GM12878 (cell line): ENCODE data around the gene DRICH1. TPM values are rescaled to one million over a fixed set of nuclear protein-coding genes. Genes with fewer than 3 reads are reported as not detected.

Source experiments
- ATAC-seq: fragments of 200-7000 bp; cut with Tn5 transposase; 3 replicates; pipeline ENCODE4 v1.9.1; 2020; ENCODE audit warnings: mild to moderate bottlenecking, moderate library complexity
- BruUV-seq: library from RNA; stranded (reverse); fragments of 400-500 nt; replicated peaks from 2 replicates; lab custom pipeline; 2021; lab: Mats Ljungman, UMichigan
- CTCF ChIA-PET: fragments of 300-600 bp; sonication (Branson Sonifier 250); formaldehyde crosslinking; extraction: SDS; loops from one replicate; lab custom pipeline; 2021; ENCODE audit warnings: inconsistent platforms; lab: Yijun Ruan, JAX
- POLR2A ChIA-PET: fragments of 350-600 bp; formaldehyde crosslinking; extraction: SDS; loops from one replicate; lab custom pipeline; 2021; ENCODE audit warnings: inconsistent platforms; lab: Charles Lee
- RAD21 ChIA-PET: fragments of 300-600 bp; sonication (Branson Sonifier 250); formaldehyde crosslinking; loops from one replicate; lab custom pipeline; 2023; ENCODE audit warnings: antibody characterized with exemption; ENCODE audit not compliant: unreplicated experiment; lab: Charles Lee
- SMC1A ChIA-PET: fragments of 300-600 bp; sonication (Branson Sonifier 250); formaldehyde crosslinking; loops from one replicate; lab custom pipeline; 2023; ENCODE audit not compliant: unreplicated experiment, uncharacterized antibody; lab: Charles Lee
- DNase-seq: peaks from one replicate; pipeline ENCODE4 v3.0.0-alpha.2; 2011; ENCODE audit warnings: low read depth, low spot score
- FAIRE-seq: peaks from 3 replicates; lab custom pipeline; 2011; peaks lifted over from hg19 to GRCh38; lab: Jason Lieb, UNC
- H2AFZ ChIP-seq: 2 replicates; pipeline ENCODE4 v1.6.0; 2011; ENCODE audit warnings: low read depth, low read length, control low read depth; ENCODE audit not compliant: control insufficient read depth
- H3K27ac ChIP-seq: 2 replicates; pipeline ENCODE4 v1.5.1; 2011; ENCODE audit warnings: control low read depth; ENCODE audit not compliant: control insufficient read depth, insufficient read depth
- H3K27me3 ChIP-seq, 2 experiments: replicated peaks in 1 of 2; 2 replicates each; pipeline versions ENCODE4 v1.6.0 to v1.6.1; 2011; ENCODE audit warnings: low read length in 1 of 2; ENCODE audit not compliant: control insufficient read depth in 2 of 2, insufficient read depth in 2 of 2
- H3K36me3 ChIP-seq, 2 experiments: 2 replicates each; pipeline ENCODE4 v1.5.1; 2011; ENCODE audit warnings: low read length in 1 of 2; ENCODE audit not compliant: control insufficient read depth in 2 of 2, insufficient read depth in 2 of 2
- H3K4me1 ChIP-seq: 2 replicates; pipeline ENCODE4 v1.6.1; 2011; ENCODE audit warnings: mild to moderate bottlenecking, low read length, moderate library complexity, mixed read lengths; ENCODE audit not compliant: control insufficient read depth, insufficient read depth
- H3K4me2 ChIP-seq: 2 replicates; pipeline ENCODE4 v1.6.0; 2011; ENCODE audit warnings: control low read depth; ENCODE audit not compliant: control insufficient read depth, insufficient read depth
- H3K4me3 ChIP-seq: fragments of 200-600 bp; sonication (generic); 2 replicates; pipeline ENCODE4 v1.5.1; 2016
- H3K79me2 ChIP-seq: 2 replicates; pipeline ENCODE4 v1.6.0; 2011; ENCODE audit warnings: low read length; ENCODE audit not compliant: control insufficient read depth, insufficient read depth
- H3K9ac ChIP-seq: 2 replicates; pipeline ENCODE4 v1.8.0; 2011; ENCODE audit warnings: low read length, control low read depth, mixed read lengths; ENCODE audit not compliant: control insufficient read depth, insufficient read depth
- H3K9me3 ChIP-seq: replicated peaks from 3 replicates; pipeline ENCODE4 v1.5.1; 2011; ENCODE audit warnings: mild to moderate bottlenecking, low read length; ENCODE audit not compliant: control insufficient read depth, insufficient read depth
- H4K20me1 ChIP-seq: 2 replicates; pipeline ENCODE4 v1.6.0; 2011; ENCODE audit not compliant: control insufficient read depth, insufficient read depth
- CUX1 ChIP-seq: IDR thresholded peaks from 2 replicates; pipeline ENCODE4 v1.6.1; 2012; ENCODE audit warnings: improper control_type of control experiment, low read depth, low read length; ENCODE audit not compliant: insufficient replicate concordance
- DPF2 ChIP-seq: fragments of 450-650 bp; IDR thresholded peaks from 2 replicates; pipeline ENCODE4 v1.6.1; 2017; ENCODE audit warnings: mild to moderate bottlenecking
- EZH2 ChIP-seq: IDR thresholded peaks from 2 replicates; pipeline ENCODE4 v1.6.1; 2012; ENCODE audit warnings: low read depth, mild to moderate bottlenecking, control low read depth, inconsistent platforms, low read length, borderline replicate concordance; ENCODE audit not compliant: control insufficient read depth
- HCFC1 ChIP-seq: fragments of 150-350 bp; IDR thresholded peaks from 2 replicates; pipeline ENCODE4 v1.6.1; 2014; ENCODE audit warnings: low read length
- KDM1A ChIP-seq: fragments of 200-600 bp; sonication (generic); IDR thresholded peaks from 2 replicates; pipeline ENCODE4 v1.6.1; 2016; ENCODE audit warnings: borderline replicate concordance
- NFXL1 ChIP-seq: fragments of 450-650 bp; IDR thresholded peaks from 2 replicates; pipeline ENCODE4 v1.6.1; 2017; ENCODE audit warnings: antibody characterized with exemption, mild to moderate bottlenecking, borderline replicate concordance
- NR2F1 ChIP-seq: fragments of 450-650 bp; conservative IDR thresholded peaks from 2 replicates; pipeline ENCODE4 v1.6.1; 2017; ENCODE audit warnings: mild to moderate bottlenecking
- POLR2AphosphoS5 ChIP-seq: IDR thresholded peaks from 2 replicates; pipeline ENCODE4 v1.6.1; 2011; ENCODE audit warnings: mild to moderate bottlenecking, low read length, inconsistent platforms
- RB1 ChIP-seq: fragments of 450-650 bp; formaldehyde crosslinking; IDR thresholded peaks from 2 replicates; pipeline ENCODE4 v1.6.1; 2017; ENCODE audit warnings: mild to moderate bottlenecking, borderline replicate concordance
- RFX5 ChIP-seq: IDR thresholded peaks from 2 replicates; pipeline ENCODE4 v1.6.1; 2011; ENCODE audit warnings: low read depth, low read length, improper control_type of control experiment
- STAT1 ChIP-seq: fragments of 450-650 bp; conservative IDR thresholded peaks from 2 replicates; pipeline ENCODE4 v1.6.1; 2014; ENCODE audit warnings: antibody characterized with exemption, mild to moderate bottlenecking
- WRNIP1 ChIP-seq: IDR thresholded peaks from 2 replicates; pipeline ENCODE4 v1.6.1; 2011; ENCODE audit warnings: low read depth, low read length, improper control_type of control experiment, borderline replicate concordance
- ZBED1 ChIP-seq: IDR thresholded peaks from 2 replicates; pipeline ENCODE4 v1.6.1; 2016; ENCODE audit warnings: borderline replicate concordance
- ZBTB40 ChIP-seq: fragments of 450-650 bp; IDR thresholded peaks from 2 replicates; pipeline ENCODE4 v1.6.1; 2016; ENCODE audit warnings: mild to moderate bottlenecking, moderate library complexity, borderline replicate concordance
- WGBS: methylation state at CpG from one replicate; pipeline ENCODE4 v1.1.6; 2016; ENCODE audit warnings: low lambda C conversion rate; ENCODE audit not compliant: insufficient replicate concordance, insufficient coverage; ENCODE audit errors: missing lambda C conversion rate; 5-methylcytosine and 5-hydroxymethylcytosine counted together
- in situ Hi-C: fragments of 300-500 bp; cut with MboI; formaldehyde crosslinking; loops from 9 replicates; pipeline ENCODE4 v1.14.3; 2018; ENCODE audit warnings: mixed read lengths
- intact Hi-C: fragments of 100-400 bp; cut with micrococcal nuclease; formaldehyde crosslinking; loops from one replicate; pipeline ENCODE4 v1.14.2; 2022; ENCODE audit not compliant: unreplicated experiment
- polyA plus RNA-seq, 11 experiments: library from polyadenylated mRNA; depleted of rRNA in 4 of 11; unstranded in 6 of 11; stranded (reverse) in 5 of 11; fragments of >200 nt; fragmentation: Nextera tagmentation in 4 of 11; fragmentation: Illumina TruSeq in 1 of 11; extraction: Ambion mirVana in 4 of 11; extraction: Trizol in 1 of 11; gene quantifications; 1 replicate in 1 of 11; 2 replicates in 10 of 11; pipeline versions ENCODE4 v1.2.1 to v1.2.3, GENCODE V29; 2011 to 2016; ENCODE audit warnings: inconsistent platforms in 2 of 11, missing spikeins in 2 of 11, low read depth in 1 of 11
- total RNA-seq, 4 experiments: library from RNA; depleted of rRNA in 3 of 4; stranded (reverse); fragments of >200 nt in 3 of 4; fragmentation: Illumina TruSeq in 1 of 4; extraction: Trizol in 1 of 4; gene quantifications; 2 replicates each; pipeline versions ENCODE4 v1.2.1 to v1.2.3, GENCODE V29; 2013 to 2021

The DRICH1 gene
- total and polyA plus RNA-seq, 10 of the 15 experiments (the other 5 are each of a cell fraction or from before 2014, with no cell fraction given), result not detected

- TF ChIP-seq ZBTB40, result no peak
- no peak for TF ChIP-seq STAT1
- TF ChIP-seq NFXL1, result no peak
- no peak for TF ChIP-seq KDM1A
- no peak for TF ChIP-seq WRNIP1
- TF ChIP-seq DPF2, result no peak
- TF ChIP-seq, all 136 proteins: peak for 0
These were observed 52.1 kb downstream of the DRICH1 start, which contains the start of gene IGLL1 (continued) for GRCh38 chr22:23579870-23580575.

- no peaks in the 10 kb centered on the region for H3K79me2 ChIP-seq
- H3K4me3 ChIP-seq, result no peak overlapping the region
- ChIA-PET CTCF (interaction anchor here (2.5 kb wide), 1 partner anchor 11 kb away, joined by 14 read pairs; no protein-coding TSS in a partner anchor), POLR2A (no interaction called here), SMC1A (no interaction called here), RAD21 (no interaction called here)
- FAIRE-seq (no peak), DNase-seq (no peak), ATAC-seq (no peak)
- H3K9me3 ChIP-seq, result no peaks in the 10 kb centered on the region
- WGBS, result 14% methylated on average over 4 of the region's 5 CpGs
- intact Hi-C loops, result no loop called here
- no peaks in the 10 kb centered on the region for H4K20me1 ChIP-seq
- no TSS peak for BruUV-seq
- in situ Hi-C loops, result no loop called here
- peaks cover 0 to 2% of the 10 kb centered on the region in 2 experiments; a peak in 2 of 4 replicates for H3K27me3 ChIP-seq
- no peak overlapping the region for H3K27ac ChIP-seq
- H3K4me1 ChIP-seq, result no peaks in the 10 kb centered on the region
- no peak overlapping the region for H3K4me2 ChIP-seq
- H2AFZ ChIP-seq, result no peak overlapping the region
- no peaks in the 10 kb centered on the region for H3K36me3 ChIP-seq
- H3K9ac ChIP-seq, result no peak overlapping the region
- TF ChIP-seq ZBED1, result no peak
- TF ChIP-seq RFX5, result no peak
- TF ChIP-seq POLR2AphosphoS5, result no peak
- TF ChIP-seq HCFC1, result no peak
- no peak for TF ChIP-seq KDM1A
- no peak for TF ChIP-seq STAT1
- no peak for TF ChIP-seq RB1
- TF ChIP-seq NR2F1, result no peak
- no peak for TF ChIP-seq CUX1
- no peak for TF ChIP-seq EZH2
These were observed 52.8 kb downstream of the DRICH1 start for GRCh38 chr22:23579280-23579679.
